Activated CD4-positive, alpha-beta T cell treated with anti-CD3 and anti-CD28 coated beads for 24 hours (primary cell): ENCODE results near the gene NEUROG1.
A peak's percentile ranks its signal among the peaks of the same experiment; 100 is the strongest.

Source experiments
- DNase-seq, 2 donors: peaks; one replicate each; pipeline ENCODE4 v3.0.0-alpha.2; 2020; ENCODE audit warnings: low read depth in 2 of 2

The NEUROG1 gene

GRCh38 chr5:135564331-135564730 lies 28.6 kb upstream of the NEUROG1 start:
- no peak for DNase-seq

DNA sequence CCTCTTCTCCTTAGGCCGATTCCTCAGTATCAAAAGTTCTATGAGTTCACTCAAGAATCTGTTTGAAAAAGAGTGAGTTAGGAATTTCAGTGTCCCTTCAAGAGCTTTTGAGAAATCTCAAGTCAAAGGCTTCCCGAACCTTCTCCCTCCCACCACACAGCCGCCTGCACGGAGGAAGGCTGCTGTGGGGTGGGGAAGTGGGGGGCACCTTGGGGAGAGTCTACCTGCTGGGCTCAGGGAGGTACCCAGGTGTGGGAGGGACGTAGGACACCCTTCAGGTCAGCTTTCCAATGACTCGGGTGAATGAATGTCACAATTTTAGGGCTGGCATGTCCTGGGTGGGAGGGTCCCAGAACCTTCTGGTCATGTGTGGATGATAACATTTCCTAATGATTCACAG lies 25.5 kb upstream of the NEUROG1 start:
- no peak for DNase-seq

GRCh38 chr5:135560858-135561257 lies 25.1 kb upstream of the NEUROG1 start:
- peak; percentile 48 to 72 for DNase-seq

DNA sequence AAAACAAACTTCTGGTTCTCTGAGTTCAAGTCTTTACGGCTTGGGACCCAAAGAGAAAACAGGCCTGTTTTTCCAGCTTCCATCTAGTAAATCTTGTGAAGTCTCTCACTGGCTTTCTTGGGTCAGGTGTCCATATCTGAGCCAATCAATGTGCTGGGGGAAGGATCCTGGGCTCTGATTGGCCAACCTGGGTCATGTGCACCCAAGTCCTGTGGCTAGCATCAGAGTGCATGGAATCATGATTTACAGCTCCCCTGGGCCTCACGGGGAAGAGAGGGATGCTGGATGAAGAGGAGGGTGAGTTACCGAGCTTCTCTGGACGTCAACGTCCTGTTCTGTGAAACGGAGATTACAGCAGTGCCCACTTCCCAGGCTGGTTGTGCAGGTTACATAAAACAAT lies 23.6 kb upstream of the NEUROG1 start:
- DNase-seq: no peak

DNA sequence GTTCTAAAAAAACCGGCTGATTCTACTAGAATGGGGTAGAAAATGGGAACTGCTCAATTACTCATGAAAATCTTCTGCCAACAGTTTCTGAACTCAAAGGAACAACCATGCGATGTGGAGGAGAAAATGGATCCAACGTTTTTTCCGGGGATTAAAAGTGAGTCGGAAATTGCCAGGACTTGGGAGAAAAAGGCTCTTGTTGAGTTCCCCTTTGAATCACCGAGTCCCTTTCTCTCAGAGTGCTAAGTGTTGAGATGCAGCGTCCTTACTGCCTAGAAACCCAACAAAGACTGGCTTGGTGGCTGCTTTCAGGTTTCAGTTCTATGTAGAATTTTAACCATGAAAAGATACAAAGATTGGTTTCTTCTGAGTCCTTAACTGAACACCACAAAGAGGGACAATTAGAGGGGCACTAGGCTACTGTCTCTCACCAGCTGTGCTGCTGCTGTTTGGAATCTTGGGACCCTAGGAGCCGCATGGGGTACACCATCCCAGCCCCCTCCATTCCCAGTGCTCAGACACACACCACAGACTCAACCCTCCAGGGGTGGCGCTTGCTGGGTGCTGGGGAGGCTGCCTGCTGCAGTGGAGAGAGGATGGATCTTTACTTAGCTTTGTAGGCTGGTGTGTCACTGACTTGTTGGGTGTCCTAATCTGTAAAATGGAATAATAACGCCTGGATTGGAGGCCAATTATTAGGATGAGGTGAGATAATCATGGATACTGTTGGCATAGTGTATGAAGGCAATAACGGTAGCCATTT lies 21.5 kb upstream of the NEUROG1 start:
- no peak for DNase-seq

DNA sequence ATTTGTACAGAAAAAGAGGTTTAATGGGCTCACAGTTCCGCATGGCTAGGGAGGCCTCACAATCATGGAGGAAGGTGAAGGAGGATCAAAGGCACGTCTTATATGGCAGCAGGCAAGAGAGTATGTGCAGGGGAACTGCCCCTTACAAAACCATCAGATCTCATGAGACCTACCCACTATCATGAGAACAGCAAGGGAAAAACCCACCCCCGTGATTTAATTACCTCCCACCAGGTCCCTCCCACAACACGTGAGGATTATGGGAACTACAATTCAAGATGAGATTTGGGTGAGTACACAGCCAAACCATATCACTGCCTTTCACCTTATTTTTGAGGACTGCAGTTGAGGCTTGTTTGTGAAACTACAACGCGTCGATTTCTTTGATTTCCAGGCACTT lies 20.9 kb upstream of the NEUROG1 start:
- DNase-seq: no peak

DNA sequence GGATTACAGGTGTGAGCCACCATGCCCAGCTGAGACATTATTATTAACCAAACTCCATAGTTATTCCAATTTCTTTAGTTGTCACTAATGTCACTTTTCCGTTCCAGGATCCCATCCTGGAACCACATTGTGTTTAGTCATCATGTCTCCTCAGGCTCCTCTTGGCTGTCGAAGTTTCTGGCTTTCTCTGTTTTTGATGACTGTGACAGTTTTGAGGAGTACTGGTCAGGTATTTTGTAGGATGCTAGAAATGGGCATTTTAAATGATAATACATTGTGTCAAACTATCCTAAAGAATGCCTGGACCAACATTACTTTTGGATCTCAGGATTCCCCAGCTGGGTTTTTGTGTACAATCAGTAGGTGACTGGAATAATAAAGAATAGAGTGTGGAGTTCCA lies 19.8 kb upstream of the NEUROG1 start:
- no peak for DNase-seq

DNA sequence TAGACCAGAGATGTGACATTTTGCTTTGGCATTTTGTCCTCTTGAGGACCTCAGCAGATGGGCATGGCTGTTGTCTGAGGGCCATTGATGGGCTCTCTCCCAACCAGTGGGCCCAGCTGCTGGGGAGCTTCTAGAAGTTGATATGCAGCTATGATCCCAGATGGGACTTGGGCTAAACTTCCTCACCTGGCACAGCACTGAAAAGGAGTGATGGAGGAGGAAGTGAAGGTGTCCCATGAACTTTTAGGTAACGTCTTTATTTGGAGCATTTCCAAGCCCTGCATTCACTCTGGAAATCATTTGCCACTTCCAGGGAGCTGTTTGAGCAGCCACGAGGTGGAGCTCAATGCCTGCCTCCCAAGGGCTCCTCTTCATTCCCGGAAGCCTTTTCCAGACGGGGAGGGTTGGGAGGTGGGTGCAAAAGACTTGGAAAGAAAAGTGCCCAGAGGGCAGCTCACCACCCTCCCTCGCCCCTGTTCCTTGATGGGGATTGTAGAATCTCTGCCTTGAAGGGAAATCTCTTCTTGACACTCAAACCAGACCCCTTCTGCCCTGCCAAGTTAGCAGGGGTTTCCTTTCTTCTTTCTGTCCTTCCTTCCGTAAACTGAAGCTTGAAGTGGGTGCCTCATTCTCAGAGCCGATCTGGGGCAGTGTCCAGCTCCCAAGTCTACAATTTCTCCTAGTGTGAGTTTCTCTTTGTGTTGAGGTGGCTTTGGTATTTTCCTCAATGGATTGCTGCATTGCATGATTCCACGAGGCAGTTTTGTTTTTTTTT lies 18.1 kb upstream of the NEUROG1 start:
- DNase-seq: no peak

- peak; percentile 33 to 47 for DNase-seq
These were observed 16.1 kb upstream of the NEUROG1 start for GRCh38 chr5:135551593-135552447.

DNA sequence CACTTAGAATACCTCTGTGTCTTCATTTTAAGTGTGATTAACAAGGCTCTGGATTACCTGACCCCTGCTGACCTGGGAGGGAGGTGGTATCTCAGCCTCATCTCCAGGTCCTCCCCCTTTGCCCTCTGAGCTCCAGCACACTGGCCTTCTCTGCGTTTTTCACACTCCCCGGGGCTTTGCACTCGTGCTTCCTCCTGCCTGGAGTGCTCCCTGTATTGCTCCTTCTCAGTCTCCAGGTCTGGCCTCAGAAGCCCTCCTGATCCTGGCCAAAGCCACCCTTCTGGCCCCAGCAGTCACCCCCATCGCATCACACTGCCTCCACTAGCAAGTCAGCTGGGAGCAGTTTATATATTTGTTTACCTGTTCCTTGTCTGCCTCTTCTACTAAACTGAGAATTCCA lies 13.6 kb upstream of the NEUROG1 start:
- DNase-seq: no peak

DNA sequence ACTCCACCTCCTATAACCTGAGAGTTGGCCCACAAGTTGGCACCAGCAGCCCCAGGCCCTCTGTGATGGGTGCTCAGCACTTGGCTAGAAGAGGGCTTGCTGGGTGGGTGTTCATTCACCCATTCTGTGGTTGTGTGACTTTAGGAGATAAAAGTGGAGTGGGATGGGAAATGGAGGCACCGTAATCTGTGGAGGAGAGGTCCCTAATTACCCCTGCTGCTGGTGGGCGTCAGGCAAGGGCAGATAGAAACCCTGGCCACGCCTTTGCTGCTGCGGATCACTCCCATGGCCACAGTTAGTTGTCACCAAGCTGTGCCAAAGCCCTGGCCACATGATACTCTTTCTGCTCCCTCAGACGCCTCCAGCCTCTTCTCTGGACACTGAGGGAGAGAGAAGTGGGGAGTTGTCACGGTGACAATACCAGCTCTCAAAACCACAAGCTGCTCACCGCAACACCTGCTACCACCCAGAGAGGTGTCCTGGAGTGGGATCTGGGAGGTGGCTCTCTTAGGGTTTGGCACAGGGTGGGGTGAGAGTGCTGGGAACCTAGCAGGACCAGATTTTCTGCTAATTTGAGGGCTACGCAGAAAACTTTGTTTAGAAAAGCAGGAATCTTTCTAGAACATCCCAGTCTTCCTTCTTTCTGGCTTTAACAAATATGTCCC lies 12.0 kb upstream of the NEUROG1 start:
- DNase-seq: no peak

DNA sequence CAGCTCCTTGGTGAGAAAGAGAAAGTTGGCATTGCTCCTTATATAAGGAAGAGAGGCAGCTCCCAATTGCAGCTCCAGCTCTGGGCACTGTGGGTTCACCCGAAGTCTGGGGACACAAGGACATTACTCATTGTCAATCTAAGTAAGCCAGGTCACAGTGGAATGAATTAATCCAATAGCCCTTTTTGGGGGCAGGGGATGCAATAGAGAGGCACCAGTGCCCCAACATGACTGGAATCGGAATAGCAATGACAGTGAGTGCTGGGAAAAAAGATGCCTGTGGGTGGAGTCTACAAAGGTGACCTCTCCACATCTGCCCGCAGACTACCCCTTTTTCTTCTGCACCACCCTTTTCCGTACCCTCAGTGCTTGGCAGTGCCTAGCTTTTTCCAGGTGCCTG lies 11.1 kb upstream of the NEUROG1 start:
- DNase-seq: no peak

- DNase-seq: no peak
These were observed 10.3 kb upstream of the NEUROG1 start for GRCh38 chr5:135546101-135546500.

- no peak for DNase-seq
These were observed 9.3 kb upstream of the NEUROG1 start for GRCh38 chr5:135545099-135545498.

- no peak for DNase-seq
These were observed 7.9 kb upstream of the NEUROG1 start for GRCh38 chr5:135543485-135544304.

DNA sequence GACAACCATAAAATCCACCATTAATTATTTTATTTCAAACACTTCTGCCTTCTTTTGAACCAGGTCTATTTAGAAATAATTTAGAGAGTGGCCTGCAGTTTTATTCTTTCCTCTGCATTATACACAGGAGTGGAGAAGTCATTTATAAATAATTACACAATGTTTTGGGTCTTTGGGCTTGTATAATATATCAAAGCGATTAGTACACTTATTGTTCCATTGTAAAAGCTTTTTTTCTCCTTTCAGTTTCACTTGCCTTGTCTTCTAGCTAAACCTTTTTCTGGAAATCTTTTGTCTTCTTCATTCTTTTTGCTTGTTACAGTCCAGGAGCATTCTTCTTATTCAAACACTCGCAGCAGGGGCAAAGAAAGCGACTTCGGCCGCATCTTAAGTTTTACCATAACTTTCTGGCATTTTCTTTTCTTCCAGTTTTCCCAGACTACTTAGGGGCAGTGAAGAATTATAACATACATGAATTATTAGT lies 7.3 kb upstream of the NEUROG1 start:
- no peak for DNase-seq

DNA sequence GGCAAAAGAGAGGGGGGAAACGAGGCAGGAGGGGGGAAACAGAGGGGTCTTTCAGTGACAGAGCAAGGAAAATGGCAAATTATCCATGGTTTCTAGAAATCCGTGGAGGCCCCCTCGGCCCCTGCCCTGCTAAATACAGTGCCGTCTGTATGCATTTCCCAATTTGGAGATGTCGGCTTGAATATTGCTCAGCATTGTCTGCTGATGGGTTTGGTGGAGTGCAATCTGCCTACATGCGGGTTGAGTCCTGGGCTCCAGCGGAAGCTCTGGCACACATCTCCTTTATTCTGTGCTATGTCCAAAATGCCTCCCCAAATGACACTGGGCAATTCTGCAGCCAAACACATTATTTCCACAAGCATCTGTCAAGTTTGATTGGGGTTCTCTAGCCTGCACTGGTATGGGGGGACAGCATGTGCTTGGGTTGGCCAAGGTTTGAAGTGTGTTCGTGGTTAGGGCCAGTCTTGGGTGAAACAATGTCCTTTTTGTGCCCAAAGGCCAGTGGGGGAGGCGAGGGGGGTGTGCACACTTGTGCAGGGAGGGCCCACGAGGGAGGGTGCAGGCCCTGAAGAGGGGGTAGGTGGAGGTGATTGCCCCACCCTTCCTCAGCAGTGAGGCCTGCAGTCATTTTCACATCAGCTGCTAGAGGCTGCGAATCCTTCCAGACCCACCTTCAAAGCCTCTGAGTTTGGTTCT lies 6.2 kb upstream of the NEUROG1 start:
- DNase-seq: no peak

DNA sequence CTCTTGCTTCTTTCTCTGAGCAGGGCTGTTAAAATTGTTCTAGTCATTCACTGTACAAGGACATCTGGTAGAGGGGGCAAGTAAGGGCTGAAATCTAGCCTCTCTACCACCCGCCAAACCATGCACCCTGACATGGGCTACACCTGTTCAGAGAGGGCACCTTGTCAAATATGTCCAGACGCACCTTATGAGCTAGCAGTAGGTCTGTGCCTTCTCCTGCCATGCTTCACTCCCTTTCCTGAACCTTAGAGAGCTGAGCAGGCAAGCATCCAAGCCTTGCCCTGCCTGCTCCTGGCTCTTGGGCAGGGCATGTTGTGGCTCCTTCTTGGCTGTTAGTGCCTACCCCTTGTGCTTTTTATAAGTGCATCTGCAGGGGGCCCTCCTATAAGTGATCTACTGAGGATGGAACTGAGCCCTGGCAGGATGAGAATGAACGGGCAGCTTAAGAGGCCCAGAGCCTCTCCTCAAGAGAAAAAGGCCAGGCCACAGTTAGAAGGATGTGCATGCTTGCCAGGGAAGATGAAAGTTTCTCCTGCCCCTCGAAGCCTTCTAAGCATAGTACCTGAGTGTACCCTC lies 3.8 kb upstream of the NEUROG1 start:
- no peak for DNase-seq

GRCh38 chr5:135538261-135538660 lies 2.5 kb upstream of the NEUROG1 start:
- DNase-seq: no peak

GRCh38 chr5:135537745-135538144 lies 2.0 kb upstream of the NEUROG1 start:
- DNase-seq: no peak
